ENCODE measurements around the gene PHKA1.
"Not testable (repeated sequence)": the region's sequence is repeated elsewhere in the genome, so short reads cannot be mapped to it uniquely, and the experiment has no call there.

The PHKA1 gene

GRCh38 chrX:72713599-72714477 lies at the start of gene PHKA1:
TSS of gene PHKA1 (minus strand) at chrX:72714306. CDS start at chrX:72713880, 426 bp downstream.
- in situ Hi-C loops (cut with MboI; ENCODE audit: low sequenced_read_pairs), result not testable (repeated sequence)

GRCh38 chrX:72760454-72760853 lies 46.3 kb upstream of the PHKA1 start:
- in situ Hi-C loops (cut with MboI; ENCODE audit: low sequenced_read_pairs), result not testable (repeated sequence)

GRCh38 chrX:72748545-72748944 lies 34.4 kb upstream of the PHKA1 start:
- in situ Hi-C loops (cut with MboI; ENCODE audit: low sequenced_read_pairs), result not testable (repeated sequence)

GRCh38 chrX:72745546-72745945 lies 31.4 kb upstream of the PHKA1 start:
- in situ Hi-C loops (cut with MboI; ENCODE audit: low sequenced_read_pairs), result not testable (repeated sequence)

GRCh38 chrX:72735561-72735960 lies 21.5 kb upstream of the PHKA1 start:
- in situ Hi-C loops (cut with MboI; ENCODE audit: low sequenced_read_pairs), result no loop called here

GRCh38 chrX:72733636-72734035 lies 19.5 kb upstream of the PHKA1 start:
- in situ Hi-C loops (cut with MboI; ENCODE audit: low sequenced_read_pairs), result not testable (repeated sequence)

GRCh38 chrX:72727846-72728245 lies 13.7 kb upstream of the PHKA1 start:
- in situ Hi-C loops (cut with MboI; ENCODE audit: low sequenced_read_pairs), result no loop called here

- in situ Hi-C loops (cut with MboI; ENCODE audit: low sequenced_read_pairs), result no loop called here
Observed at GRCh38 chrX:72716766-72717165, 2.7 kb upstream of the PHKA1 start.

GRCh38 chrX:72715546-72715945 lies 1.4 kb upstream of the PHKA1 start:
- in situ Hi-C loops (cut with MboI; ENCODE audit: low sequenced_read_pairs), result no loop called here

GRCh38 chrX:72714478-72714916 lies 391 bp upstream of the PHKA1 start:
- in situ Hi-C loops (cut with MboI; ENCODE audit: low sequenced_read_pairs), result no loop called here

GRCh38 chrX:72713130-72713529 lies 976 bp downstream of the PHKA1 start:
- in situ Hi-C loops (cut with MboI; ENCODE audit: low sequenced_read_pairs), result no loop called here

- in situ Hi-C loops (cut with MboI; ENCODE audit: low sequenced_read_pairs), result no loop called here
Observed at GRCh38 chrX:72712094-72712755, 1.9 kb downstream of the PHKA1 start.

- in situ Hi-C loops (cut with MboI; ENCODE audit: low sequenced_read_pairs), result no loop called here
Observed at GRCh38 chrX:72705814-72706213, 8.3 kb downstream of the PHKA1 start.

GRCh38 chrX:72705111-72705510 lies 9.0 kb downstream of the PHKA1 start:
- in situ Hi-C loops (cut with MboI; ENCODE audit: low sequenced_read_pairs), result no loop called here

GRCh38 chrX:72694170-72694569 lies 19.9 kb downstream of the PHKA1 start:
- in situ Hi-C loops (cut with MboI; ENCODE audit: low sequenced_read_pairs), result no loop called here

GRCh38 chrX:72693477-72693876 lies 20.6 kb downstream of the PHKA1 start:
- in situ Hi-C loops (cut with MboI; ENCODE audit: low sequenced_read_pairs), result no loop called here

GRCh38 chrX:72687396-72687795 lies 26.7 kb downstream of the PHKA1 start:
- in situ Hi-C loops (cut with MboI; ENCODE audit: low sequenced_read_pairs), result no loop called here

GRCh38 chrX:72685810-72686456 lies 28.2 kb downstream of the PHKA1 start:
- in situ Hi-C loops (cut with MboI; ENCODE audit: low sequenced_read_pairs), result no loop called here

- in situ Hi-C loops (cut with MboI; ENCODE audit: low sequenced_read_pairs), result no loop called here
Observed at GRCh38 chrX:72685018-72685417, 29.1 kb downstream of the PHKA1 start.

- in situ Hi-C loops (cut with MboI; ENCODE audit: low sequenced_read_pairs), result no loop called here
Observed at GRCh38 chrX:72683631-72684030, 30.5 kb downstream of the PHKA1 start.

- in situ Hi-C loops (cut with MboI; ENCODE audit: low sequenced_read_pairs), result no loop called here
Observed at GRCh38 chrX:72676465-72676864, 37.6 kb downstream of the PHKA1 start.

GRCh38 chrX:72673951-72674350 lies 40.2 kb downstream of the PHKA1 start:
- in situ Hi-C loops (cut with MboI; ENCODE audit: low sequenced_read_pairs), result not testable (repeated sequence)
